Measurements from ENCODE around the gene NOC3L. TPM values are rescaled to one million over a fixed set of nuclear protein-coding genes. Genes with fewer than 3 reads are reported as not detected.

Gene NOC3L, protein sequence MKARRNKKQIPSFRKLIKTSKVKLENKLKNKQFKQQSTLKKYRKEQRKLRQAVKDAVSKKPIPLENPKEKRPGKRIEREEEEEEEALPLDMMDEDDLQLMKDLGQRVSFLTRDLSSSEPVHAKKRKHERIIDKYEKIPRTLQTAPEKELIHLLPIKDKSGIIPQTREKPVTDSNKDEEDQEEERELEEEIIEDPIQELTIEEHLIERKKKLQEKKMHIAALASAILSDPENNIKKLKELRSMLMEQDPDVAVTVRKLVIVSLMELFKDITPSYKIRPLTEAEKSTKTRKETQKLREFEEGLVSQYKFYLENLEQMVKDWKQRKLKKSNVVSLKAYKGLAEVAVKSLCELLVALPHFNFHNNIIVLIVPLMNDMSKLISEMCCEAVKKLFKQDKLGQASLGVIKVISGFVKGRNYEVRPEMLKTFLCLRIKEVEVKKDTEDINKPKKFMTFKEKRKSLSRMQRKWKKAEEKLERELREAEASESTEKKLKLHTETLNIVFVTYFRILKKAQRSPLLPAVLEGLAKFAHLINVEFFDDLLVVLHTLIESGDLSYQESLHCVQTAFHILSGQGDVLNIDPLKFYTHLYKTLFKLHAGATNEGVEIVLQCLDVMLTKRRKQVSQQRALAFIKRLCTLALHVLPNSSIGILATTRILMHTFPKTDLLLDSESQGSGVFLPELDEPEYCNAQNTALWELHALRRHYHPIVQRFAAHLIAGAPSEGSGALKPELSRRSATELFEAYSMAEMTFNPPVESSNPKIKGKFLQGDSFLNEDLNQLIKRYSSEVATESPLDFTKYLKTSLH
- total RNA-seq: 10.7 and 14.7 TPM in 2 replicates

GRCh38 chr10:94362360-94363250 lies at the start of gene NOC3L:
NOC3L (minus strand) TSS chr10:94362939; CDS start chr10:94362838, 101 bp downstream.

GRCh38 chr10:94402204-94402842 lies 39.6 kb upstream of the NOC3L start, which contains the start of gene TBC1D12:
TBC1D12 (plus strand) TSS chr10:94402541; CDS start chr10:94402614, 73 bp downstream.

Other genes with a start within 250 kb of the NOC3L start
- gene TBC1D12, start 39.6 kb upstream of the NOC3L start, total RNA-seq: 5.1 and 6.8 TPM in 2 replicates
- gene HELLS, start 182.8 kb upstream of the NOC3L start, total RNA-seq: 7.8 and 20.9 TPM in 2 replicates

Data from cardiac atrium fibroblast (primary cell).